Epithelial cell of proximal tubule (primary cell): ENCODE data around the gene SLC35G1. TPM values are rescaled to one million over a fixed set of nuclear protein-coding genes. Genes with fewer than 3 reads are reported as not detected.
A peak's percentile ranks its signal among the peaks of the same experiment; 100 is the strongest.

Source experiments
- DNase-seq: peaks from one replicate; pipeline ENCODE4 v3.0.0-alpha.2; 2011; ENCODE audit warnings: low read depth
- H3K4me3 ChIP-seq: 2 replicates; pipeline ENCODE4 v1.5.1; 2011; ENCODE audit warnings: low read depth, mild to moderate bottlenecking, low read length
- CTCF ChIP-seq: conservative IDR thresholded peaks from 2 replicates; pipeline ENCODE4 v1.5.1; 2012; ENCODE audit warnings: low read depth, mild to moderate bottlenecking, low read length
- total RNA-seq: library from RNA; depleted of rRNA; stranded (reverse); fragments of >200 nt; gene quantifications from 2 replicates; pipeline ENCODE4 v1.2.3, GENCODE V29; 2015

SLC35G1 gene
- total RNA-seq, 1 donor from 2014 or later, result 4.7 TPM

DNA sequence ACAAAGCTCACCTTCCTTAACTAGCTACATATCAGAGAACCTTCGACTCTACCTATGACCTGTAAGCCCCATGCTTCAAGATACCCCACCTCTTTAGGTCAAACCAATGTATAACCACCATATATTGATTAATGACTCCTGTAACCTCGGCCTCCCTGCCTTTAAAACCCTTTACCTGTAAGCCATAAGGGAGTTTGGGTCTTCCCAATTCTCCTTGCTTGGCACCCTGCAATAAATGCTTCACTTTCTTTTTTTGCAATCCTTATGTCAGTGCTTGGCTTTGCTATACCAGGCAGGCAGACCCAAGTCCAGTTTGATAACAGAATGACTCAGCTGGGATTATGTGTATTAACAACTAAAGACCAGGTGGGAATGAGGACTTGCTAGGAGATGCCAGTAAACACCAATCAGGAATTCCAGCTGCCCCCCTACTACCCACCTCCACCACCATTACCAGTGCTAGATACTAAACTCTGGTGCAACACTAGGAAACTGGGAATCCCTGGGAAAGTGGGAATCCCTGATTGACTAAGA lies 22.0 kb upstream of the SLC35G1 start:
- DNase-seq, result no peak
- TF ChIP-seq CTCF, result no peak
- no peak overlapping the region for H3K4me3 ChIP-seq

DNA sequence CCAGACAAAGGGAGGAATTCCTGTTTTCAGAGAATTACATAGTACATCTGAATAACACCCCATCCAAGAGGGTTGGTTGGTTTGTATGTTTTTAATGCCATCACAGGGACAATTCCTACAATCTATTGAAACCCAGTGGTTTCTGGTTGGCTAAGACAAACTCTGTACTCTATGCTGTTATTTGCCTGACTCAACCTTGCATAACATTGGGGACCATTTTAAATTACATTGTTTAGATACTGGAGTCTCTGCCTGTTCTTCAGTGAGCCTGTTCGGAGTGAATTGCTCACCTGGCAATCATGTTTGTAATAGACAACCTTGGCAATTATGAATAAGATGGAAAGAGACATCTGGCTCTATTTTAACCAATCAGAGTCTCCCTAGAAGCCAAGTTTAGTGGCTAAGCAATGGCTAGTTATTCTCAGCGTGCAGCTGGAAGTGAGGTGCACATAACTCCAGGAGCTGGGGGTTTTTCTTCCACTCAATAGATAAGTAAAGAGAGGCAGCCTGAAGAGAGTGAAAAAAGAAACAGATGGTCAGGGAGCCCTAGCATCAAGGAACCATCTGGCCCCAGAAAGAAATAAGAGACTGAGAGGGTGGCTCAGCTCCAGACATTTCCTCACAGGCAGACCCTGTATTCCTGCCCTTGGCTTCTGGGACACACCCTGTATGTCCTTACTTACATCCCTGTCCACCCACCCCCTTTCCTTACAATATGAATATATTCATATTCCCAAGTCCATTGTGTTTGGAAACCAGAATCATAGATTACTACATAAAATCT lies 21.2 kb upstream of the SLC35G1 start:
- no peak for DNase-seq
- no peak overlapping the region for H3K4me3 ChIP-seq
- TF ChIP-seq CTCF, result no peak

DNA sequence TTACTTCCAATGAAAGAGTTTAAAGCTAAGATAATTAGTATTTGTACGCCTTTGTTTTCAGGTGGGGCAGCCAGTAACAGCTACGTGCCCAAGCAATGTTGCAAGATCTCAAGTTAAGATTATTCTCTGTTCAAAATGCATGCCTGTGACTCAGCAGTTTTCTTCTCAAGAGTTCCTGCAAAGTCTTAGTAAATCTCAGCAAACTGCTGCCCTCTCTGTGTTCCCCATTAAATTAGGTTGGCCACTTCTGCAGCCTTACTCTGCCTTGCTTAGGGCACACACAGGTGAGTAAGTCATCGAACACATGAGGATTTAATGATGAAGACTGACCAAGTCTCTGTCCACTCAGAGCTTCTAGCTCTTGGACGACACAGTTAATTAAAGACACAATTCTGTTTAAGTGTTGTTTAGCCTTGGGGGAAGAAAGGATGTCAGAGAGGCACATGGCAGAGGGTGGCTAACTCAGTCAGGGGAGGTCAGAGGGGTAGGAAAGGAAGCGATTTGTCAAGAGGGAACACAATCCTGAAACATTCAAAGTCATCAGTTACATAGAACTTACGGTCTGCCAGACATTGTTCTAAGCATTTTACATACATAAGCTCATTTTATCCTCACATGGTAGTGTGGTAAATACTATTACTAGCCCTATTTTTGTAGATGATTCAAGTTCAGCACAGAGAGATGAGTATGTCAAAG lies 20.2 kb upstream of the SLC35G1 start:
- H3K4me3 ChIP-seq, result no peak overlapping the region
- no peak for TF ChIP-seq CTCF
- DNase-seq, result peak; percentile 20

DNA sequence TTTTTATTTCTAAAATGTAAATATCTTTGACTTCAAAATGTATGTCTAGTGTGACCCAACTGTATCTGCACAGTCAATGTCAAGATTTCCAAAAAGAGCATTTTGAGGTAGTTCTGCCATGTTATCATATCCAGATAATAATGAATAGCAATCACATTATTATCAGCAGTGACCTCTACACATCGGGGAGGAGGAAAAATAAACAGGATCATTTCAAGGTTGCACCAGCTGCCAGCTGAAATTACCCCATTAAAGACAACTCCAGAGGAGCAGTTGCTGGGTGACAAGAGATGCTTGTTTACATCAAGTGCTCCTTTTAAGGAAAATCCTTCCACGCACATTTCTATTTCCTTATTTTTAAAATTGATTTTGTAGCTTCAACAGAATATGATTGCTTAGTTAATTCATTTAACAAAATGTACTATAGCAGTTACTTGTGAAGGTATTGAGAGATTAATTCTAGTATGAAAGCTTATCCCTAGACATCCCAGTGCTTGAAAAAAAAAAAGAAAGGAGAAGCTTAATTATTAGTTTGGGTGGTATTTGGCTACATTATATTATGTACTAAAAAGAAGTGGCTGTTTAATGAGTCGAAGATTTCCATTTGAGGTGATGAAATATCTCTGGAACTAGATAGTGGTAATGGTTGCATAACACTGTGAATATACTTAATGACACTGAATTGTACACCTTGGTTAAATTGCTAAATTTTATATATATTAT lies 19.3 kb upstream of the SLC35G1 start:
- no peak for DNase-seq
- no peak for TF ChIP-seq CTCF
- H3K4me3 ChIP-seq, result no peak overlapping the region

DNA sequence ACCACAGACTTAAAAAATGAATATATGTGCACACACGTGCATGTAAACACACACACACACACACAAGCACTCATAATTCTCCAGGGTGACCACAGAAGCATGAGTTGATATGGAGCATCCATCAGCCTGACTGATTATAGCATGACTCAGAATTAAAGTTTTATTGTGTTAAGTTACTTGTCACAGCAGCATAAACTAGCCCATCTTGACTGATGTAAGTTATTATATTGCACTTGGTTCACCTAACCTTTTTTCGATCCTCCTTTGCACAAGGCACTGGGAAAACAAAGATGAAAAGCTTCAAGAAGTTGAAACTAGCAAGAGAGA lies 18.8 kb upstream of the SLC35G1 start:
- TF ChIP-seq CTCF, result no peak
- no peak for DNase-seq

GRCh38 chr10:93876381-93876780 lies 17.4 kb upstream of the SLC35G1 start:
- DNase-seq, result no peak
- no peak overlapping the region for H3K4me3 ChIP-seq
- TF ChIP-seq CTCF, result no peak

More for the DNA sequence above, 18.8 kb upstream of the SLC35G1 start:
- no peak overlapping the region for H3K4me3 ChIP-seq
